SK-N-SH treated with all-trans-retinoic acid at 6 μM for 48 hours (cell line): ENCODE data around the gene FH.

Experiments
- ATAC-seq: fragments of 200-7000 bp; cut with Tn5 transposase; 3 replicates; pipeline ENCODE4 v1.9.1; 2020; ENCODE audit warnings: mild to moderate bottlenecking, moderate library complexity
- ARNTL ChIP-seq: fragments of 450-650 bp; formaldehyde crosslinking; IDR thresholded peaks from 2 replicates; pipeline ENCODE4 v1.5.0; 2020; ENCODE audit warnings: low read depth, mild to moderate bottlenecking, moderate library complexity, borderline replicate concordance
- BACH2 ChIP-seq: fragments of 250-450 bp; sonication (Bioruptor Pico); IDR thresholded peaks from 2 replicates; pipeline ENCODE4 v1.9.0; 2021; ENCODE audit warnings: mild to moderate bottlenecking, borderline replicate concordance
- CREB5 ChIP-seq: fragments of 250-450 bp; sonication (Bioruptor Pico); IDR thresholded peaks from 2 replicates; pipeline ENCODE4 v1.5.1; 2020; ENCODE audit warnings: low read depth, mild to moderate bottlenecking, moderate library complexity
- CSRNP3 ChIP-seq: fragments of 250-450 bp; sonication (Bioruptor Pico); IDR thresholded peaks from 2 replicates; pipeline ENCODE4 v1.5.1; 2021; ENCODE audit warnings: mild to moderate bottlenecking, moderate library complexity
- GLIS3 ChIP-seq: fragments of 250-450 bp; sonication (Bioruptor Pico); IDR thresholded peaks from 2 replicates; pipeline ENCODE4 v1.5.0; 2020; ENCODE audit warnings: mild to moderate bottlenecking, moderate library complexity
- OSR1 ChIP-seq: fragments of 250-450 bp; sonication (Bioruptor Pico); IDR thresholded peaks from 2 replicates; pipeline ENCODE4 v1.8.0; 2022; ENCODE audit warnings: moderate library complexity, mild to moderate bottlenecking, inconsistent platforms
- POU6F1 ChIP-seq: fragments of 250-450 bp; sonication (Bioruptor Pico); IDR thresholded peaks from 2 replicates; pipeline ENCODE4 v1.8.0; 2021; ENCODE audit warnings: low read depth, mild to moderate bottlenecking, moderate library complexity, borderline replicate concordance
- PPARA ChIP-seq: fragments of 250-450 bp; sonication (Bioruptor Pico); IDR thresholded peaks from 2 replicates; pipeline ENCODE4 v1.5.0; 2020; ENCODE audit warnings: mild to moderate bottlenecking, borderline replicate concordance
- SNAI2 ChIP-seq: fragments of 250-450 bp; sonication (Bioruptor Pico); IDR thresholded peaks from 2 replicates; pipeline ENCODE4 v1.5.0; 2020; ENCODE audit warnings: mild to moderate bottlenecking, moderate library complexity
- TOX ChIP-seq: fragments of 250-450 bp; sonication (Bioruptor Pico); IDR thresholded peaks from 2 replicates; pipeline ENCODE4 v1.8.0; 2021; ENCODE audit warnings: mild to moderate bottlenecking, moderate library complexity, borderline replicate concordance
- TSHZ2 ChIP-seq: fragments of 250-450 bp; sonication (Bioruptor Pico); IDR thresholded peaks from 2 replicates; pipeline ENCODE4 v1.5.0; 2020; ENCODE audit warnings: mild to moderate bottlenecking, moderate library complexity
- ZC3H10 ChIP-seq: fragments of 250-450 bp; sonication (Bioruptor Pico); IDR thresholded peaks from 2 replicates; pipeline ENCODE4 v1.5.1; 2021; ENCODE audit warnings: mild to moderate bottlenecking, moderate library complexity
- ZFP3 ChIP-seq: fragments of 250-450 bp; sonication (Bioruptor Pico); IDR thresholded peaks from 2 replicates; pipeline ENCODE4 v1.5.0; 2020; ENCODE audit warnings: mild to moderate bottlenecking, moderate library complexity
- ZFP30 ChIP-seq: fragments of 450-650 bp; formaldehyde crosslinking; IDR thresholded peaks from 2 replicates; pipeline ENCODE4 v1.5.0; 2022; ENCODE audit warnings: mild to moderate bottlenecking, moderate library complexity
- ZNF565 ChIP-seq: fragments of 450-650 bp; formaldehyde crosslinking; conservative IDR thresholded peaks from 2 replicates; pipeline ENCODE4 v1.5.0; 2020; ENCODE audit warnings: low read depth, mild to moderate bottlenecking, moderate library complexity
- ZNF70 ChIP-seq: fragments of 450-650 bp; formaldehyde crosslinking; IDR thresholded peaks from 2 replicates; pipeline ENCODE4 v1.5.0; 2020; ENCODE audit warnings: mild to moderate bottlenecking, moderate library complexity
- ZNF8 ChIP-seq: fragments of 450-650 bp; formaldehyde crosslinking; IDR thresholded peaks from 2 replicates; pipeline ENCODE4 v1.5.0; 2020; ENCODE audit warnings: mild to moderate bottlenecking, moderate library complexity

The FH gene

GRCh38 chr1:241532162-241532531, 12.6 kb upstream of the FH start, which contains the start of gene KMO (continued):
- no peak for TF ChIP-seq TSHZ2
- TF ChIP-seq ZFP3 (CRISPR knock-in tag), result no peak
- TF ChIP-seq ZFP30, result no peak
- TF ChIP-seq ARNTL (CRISPR knock-in tag), result no peak
- TF ChIP-seq CSRNP3 (CRISPR knock-in tag), result no peak
- TF ChIP-seq PPARA, result no peak
- no peak for TF ChIP-seq SNAI2 (CRISPR knock-in tag)
- TF ChIP-seq, all 23 proteins: peak for 0

- ATAC-seq, result peak; percentile 95
Measured at GRCh38 chr1:241531195-241532161, 11.9 kb upstream of the FH start.

GRCh38 chr1:241527146-241527545, 7.6 kb upstream of the FH start:
- ATAC-seq, result no peak
- no peak for TF ChIP-seq TOX
- TF ChIP-seq ZNF565 (CRISPR knock-in tag), result no peak
- no peak for TF ChIP-seq POU6F1 (CRISPR knock-in tag)
- TF ChIP-seq PPARA, result no peak
- no peak for TF ChIP-seq ZFP30
- TF ChIP-seq CSRNP3 (CRISPR knock-in tag), result no peak
- no peak for TF ChIP-seq GLIS3 (CRISPR knock-in tag)
- no peak for TF ChIP-seq ARNTL (CRISPR knock-in tag)
- TF ChIP-seq ZC3H10 (CRISPR knock-in tag), result no peak
- no peak for TF ChIP-seq ZNF70
- no peak for TF ChIP-seq OSR1 (CRISPR knock-in tag)
- TF ChIP-seq CREB5, result no peak

More at GRCh38 chr1:241531195-241532161, 11.9 kb upstream of the FH start:
- TF ChIP-seq ZNF8 (CRISPR knock-in tag) (no peak), GLIS3 (CRISPR knock-in tag) (no peak), TSHZ2 (no peak), CSRNP3 (CRISPR knock-in tag) (no peak), BACH2 (CRISPR knock-in tag) (no peak), TOX (no peak), ZFP30 (no peak)
